K562 (cell line): Measurements from ENCODE around the gene C8A. TPM values are rescaled to one million over a fixed set of nuclear protein-coding genes. Genes with fewer than 3 reads are reported as not detected.

Experiments
- BRF2 ChIP-seq: IDR thresholded peaks from 3 replicates; pipeline ENCODE4 v1.6.1; 2011; ENCODE audit warnings: borderline replicate concordance, mild to moderate bottlenecking; ENCODE audit not compliant: insufficient read length, insufficient read depth
- ETV6 ChIP-seq, 3 experiments: fragments of 150-350 bp in 1 of 3; sonication (generic) in 1 of 3; formaldehyde crosslinking in 1 of 3; IDR thresholded peaks; 2 replicates each; pipeline versions ENCODE4 v1.6.1 to v1.8.0; 2014 to 2022; ENCODE audit warnings: borderline replicate concordance in 2 of 3, low read depth in 2 of 3, antibody characterized with exemption in 1 of 3, low read length in 1 of 3, mild to moderate bottlenecking in 1 of 3, missing genetic modification reagents in 1 of 3
- IRF2 ChIP-seq: sonication (generic); formaldehyde crosslinking; IDR thresholded peaks from 2 replicates; pipeline ENCODE4 v1.8.1; 2022; ENCODE audit warnings: mild to moderate bottlenecking, missing genetic modification reagents
- MCM5 ChIP-seq: fragments of 450-650 bp; IDR thresholded peaks from 2 replicates; pipeline ENCODE4 v1.6.1; 2016; ENCODE audit warnings: low read depth
- REST ChIP-seq, 2 experiments: fragments of 450-650 bp; formaldehyde crosslinking in 1 of 2; IDR thresholded peaks; 2 replicates each; pipeline versions ENCODE4 v1.4.0 to v1.6.1; 2014 to 2020; ENCODE audit warnings: mild to moderate bottlenecking in 2 of 2, borderline replicate concordance in 1 of 2, low read depth in 1 of 2
- ZFPM2 ChIP-seq: fragments of 250-450 bp; sonication (Bioruptor Pico); IDR thresholded peaks from 2 replicates; pipeline ENCODE4 v1.5.1; 2022; ENCODE audit warnings: mild to moderate bottlenecking
- ZNF232 ChIP-seq: sonication (generic); formaldehyde crosslinking; IDR thresholded peaks from 2 replicates; pipeline ENCODE4 v1.8.0; 2022; ENCODE audit warnings: mild to moderate bottlenecking, missing genetic modification reagents
- polyA plus RNA-seq, 8 experiments: library from polyadenylated mRNA; depleted of rRNA in 4 of 8; stranded (reverse) in 5 of 8; unstranded in 3 of 8; fragments of >200 nt; fragmentation: Nextera tagmentation in 2 of 8; fragmentation: Illumina TruSeq in 1 of 8; extraction: Ambion mirVana in 2 of 8; extraction: Trizol in 1 of 8; gene quantifications; 2 replicates each; pipeline versions ENCODE4 v1.2.1 to v1.2.3, GENCODE V29; 2011 to 2014; ENCODE audit warnings: inconsistent platforms in 1 of 8, missing spikeins in 1 of 8
- total RNA-seq, 7 experiments: library from RNA; depleted of rRNA in 6 of 7; stranded (reverse); fragments of >200 nt in 6 of 7; fragmentation: Illumina TruSeq in 2 of 7; extraction: Trizol in 2 of 7; gene quantifications; 2 replicates each; pipeline versions ENCODE4 v1.2.1 to v1.2.3, GENCODE V29; 2011 to 2021; ENCODE audit warnings: low replicate concordance in 1 of 7

C8A gene
- total and polyA plus RNA-seq, 9 of the 15 experiments (the other 6 are each of a cell fraction or from before 2014, with no cell fraction given), result 0.09 TPM; not detected in 8

- TF ChIP-seq REST (IDR thresholded peaks at IDR 0.05; ENCODE audit: borderline replicate concordance), result no peak
- TF ChIP-seq REST (CRISPR knock-in tag; IDR thresholded peaks at IDR 0.05; ENCODE audit: low read depth), result no peak
- TF ChIP-seq ZNF232 (CRISPR knock-in tag), result no peak
- no peak for TF ChIP-seq IRF2 (CRISPR knock-in tag)
- TF ChIP-seq ETV6 (IDR thresholded peaks at IDR 0.05; ENCODE audit: borderline replicate concordance in 1 of 2, low read depth in 2 of 2, low read length in 1 of 2), result no peak
- no peak for TF ChIP-seq ETV6 (CRISPR knock-in tag; IDR thresholded peaks at IDR 0.05; ENCODE audit: borderline replicate concordance)
- TF ChIP-seq BRF2, result no peak
- no peak for TF ChIP-seq MCM5
- TF ChIP-seq ZFPM2 (CRISPR knock-in tag), result no peak
Observed at GRCh38 chr1:56952501-56952900, 97.9 kb downstream of the C8A start (continued).
